Stimulated activated CD4-positive, alpha-beta T cell treated with anti-CD3 and anti-CD28 coated beads, Interleukin-15, amount 100 ng/mL, for 48 hours (primary cell): ENCODE results near the gene CEP104.
A peak's percentile ranks its signal among the peaks of the same experiment; 100 is the strongest.

Experiments
- DNase-seq, 2 donors: peaks; one replicate each; pipeline ENCODE4 v3.0.0-alpha.2; 2020; ENCODE audit warnings: low read depth in 2 of 2

CEP104 gene

GRCh38 chr1:3799976-3800685 lies 56.9 kb downstream of the CEP104 start:
- DNase-seq = no peak

GRCh38 chr1:3796215-3797061 lies 60.6 kb downstream of the CEP104 start, which contains the start of gene LRRC47:
Gene LRRC47 (minus strand): TSS chr1:3796498. CDS start chr1:3796476, 22 bp downstream.
- peak; percentile 90 to 93 for DNase-seq

GRCh38 chr1:3795453-3796214 lies 61.4 kb downstream of the CEP104 start:
- DNase-seq = no peak

- no peak for DNase-seq
Observed at GRCh38 chr1:3790952-3791351, 66.1 kb downstream of the CEP104 start.

GRCh38 chr1:3790500-3790923 lies 66.5 kb downstream of the CEP104 start:
- no peak for DNase-seq

GRCh38 chr1:3789421-3790300 lies 67.3 kb downstream of the CEP104 start:
- no peak for DNase-seq

GRCh38 chr1:3788756-3789420 lies 68.1 kb downstream of the CEP104 start:
- DNase-seq = no peak

GRCh38 chr1:3787745-3788605 lies 69.0 kb downstream of the CEP104 start:
- no peak for DNase-seq

GRCh38 chr1:3787349-3787715 lies 69.7 kb downstream of the CEP104 start:
- DNase-seq = peak in 1 of 2 donors; percentile 49

- no peak for DNase-seq
Observed at GRCh38 chr1:3786468-3787348, 70.3 kb downstream of the CEP104 start.

GRCh38 chr1:3785456-3786157 lies 71.4 kb downstream of the CEP104 start:
- no peak for DNase-seq

- DNase-seq = no peak
Observed at GRCh38 chr1:3785045-3785444, 72.0 kb downstream of the CEP104 start.

GRCh38 chr1:3783651-3784474 lies 73.1 kb downstream of the CEP104 start:
- DNase-seq = no peak

GRCh38 chr1:3780901-3781300 lies 76.1 kb downstream of the CEP104 start:
- no peak for DNase-seq

GRCh38 chr1:3779912-3780416 lies 77.0 kb downstream of the CEP104 start:
- no peak for DNase-seq

- no peak for DNase-seq
Observed at GRCh38 chr1:3779265-3779911, 77.6 kb downstream of the CEP104 start.
